Fibroblast of skin of left quadriceps (primary cell): ENCODE results near the gene LRP2.
"Not testable (repeated sequence)": the region's sequence is repeated elsewhere in the genome, so short reads cannot be mapped to it uniquely, and the experiment has no call there.

Source experiments
- DNase-seq, 2 experiments: peaks; one replicate each; pipeline ENCODE4 v3.0.0-alpha.2; 2013; ENCODE audit warnings: low read depth in 2 of 2

Gene LRP2

GRCh38 chr2:169301596-169302335 is 60.6 kb downstream of the LRP2 start:
- DNase-seq = no peak

DNA sequence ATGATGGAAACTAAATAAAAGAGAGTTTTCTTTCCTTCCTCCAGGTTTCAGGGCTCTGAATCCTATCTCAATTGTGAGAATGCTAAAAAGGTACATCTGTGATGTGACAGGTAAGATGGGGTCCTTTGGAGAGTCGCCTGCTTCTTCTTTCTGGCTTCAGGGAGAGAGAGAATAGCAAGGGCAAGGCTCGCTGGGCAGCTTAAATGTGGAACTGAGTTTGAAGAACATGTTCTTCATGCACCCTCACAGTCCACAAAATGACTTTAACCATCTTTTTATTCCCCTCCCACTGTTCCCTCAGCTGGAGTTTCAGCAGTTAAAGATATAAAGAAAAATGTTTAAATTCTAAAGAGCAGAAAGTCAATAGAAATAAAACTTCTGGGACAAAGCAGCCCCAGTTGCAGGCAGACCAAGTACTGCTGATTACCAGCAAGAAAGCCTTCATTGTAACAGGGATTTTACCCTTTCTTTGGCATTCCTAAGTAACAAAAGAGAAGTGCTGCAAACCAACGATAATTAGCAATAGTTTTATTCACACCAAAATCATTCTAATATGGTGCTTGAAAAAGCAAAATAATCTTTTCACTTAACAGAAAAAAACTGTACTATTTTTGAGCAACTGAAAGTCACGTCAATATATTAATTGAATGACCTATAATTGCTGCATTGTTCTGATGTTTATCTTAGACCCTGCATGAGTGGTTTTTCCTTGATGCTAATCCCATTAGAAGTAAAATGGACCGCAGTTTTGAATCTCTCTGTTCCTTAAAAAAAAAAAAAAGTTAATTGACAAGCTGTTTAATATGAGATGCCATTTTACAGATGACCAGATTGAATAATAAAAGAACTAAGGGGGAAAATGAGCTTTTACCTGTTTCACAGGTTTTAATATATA is 61.5 kb downstream of the LRP2 start:
- DNase-seq = no peak

- no peak for DNase-seq
These were observed 64.3 kb downstream of the LRP2 start for GRCh38 chr2:169298007-169298406.

DNA sequence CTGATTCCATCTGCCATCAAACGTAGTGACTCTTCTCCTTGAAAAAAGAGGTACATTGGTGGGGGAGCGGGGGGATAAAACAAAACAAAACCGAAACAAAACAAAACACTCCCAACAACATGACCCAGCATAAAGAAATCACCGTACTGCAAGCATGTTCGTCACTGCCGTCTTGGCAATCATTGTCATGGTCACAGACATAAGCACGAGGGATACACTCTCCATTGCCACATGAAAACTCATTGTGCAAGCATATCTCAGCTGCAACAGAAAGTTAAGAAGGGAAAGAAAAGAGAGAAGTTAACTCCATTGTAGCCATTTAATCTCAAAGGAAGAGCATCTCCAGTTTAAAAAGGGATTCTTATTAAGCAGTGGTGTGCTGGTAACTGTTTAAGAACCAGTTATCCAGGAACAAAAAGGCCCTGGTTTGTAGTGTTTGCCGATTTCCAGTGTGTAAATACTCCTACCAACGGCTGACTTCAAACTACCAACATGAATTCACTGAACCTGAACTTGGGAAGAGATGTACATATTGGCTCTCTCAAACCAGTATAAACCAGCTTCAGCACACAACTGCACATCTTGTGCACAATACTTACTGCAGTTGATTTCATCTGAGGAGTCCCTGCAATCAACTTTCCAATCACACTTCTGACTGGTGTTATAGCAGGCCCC is 68.2 kb downstream of the LRP2 start:
- no peak for DNase-seq

DNA sequence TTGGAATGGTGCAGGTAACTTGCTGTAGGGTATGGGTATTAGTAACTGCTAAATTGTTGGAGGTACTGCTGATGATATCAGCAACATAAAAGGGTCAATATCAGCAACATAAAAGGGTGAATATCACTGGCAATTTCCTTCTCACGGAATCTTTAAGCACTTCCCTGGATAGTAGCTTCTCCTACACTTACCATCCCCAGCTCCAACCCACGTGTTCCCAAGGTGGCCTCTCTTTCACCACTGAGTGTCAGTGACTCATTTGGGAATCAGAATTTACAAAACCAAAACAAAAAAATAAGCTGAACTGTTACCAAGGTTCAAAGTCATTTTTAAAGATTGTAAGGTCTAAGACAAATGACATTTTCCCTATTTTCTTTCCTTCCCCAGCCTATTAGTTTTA is 70.8 kb downstream of the LRP2 start:
- DNase-seq = no peak

GRCh38 chr2:169290433-169290832 is 71.9 kb downstream of the LRP2 start:
- DNase-seq = no peak

DNA sequence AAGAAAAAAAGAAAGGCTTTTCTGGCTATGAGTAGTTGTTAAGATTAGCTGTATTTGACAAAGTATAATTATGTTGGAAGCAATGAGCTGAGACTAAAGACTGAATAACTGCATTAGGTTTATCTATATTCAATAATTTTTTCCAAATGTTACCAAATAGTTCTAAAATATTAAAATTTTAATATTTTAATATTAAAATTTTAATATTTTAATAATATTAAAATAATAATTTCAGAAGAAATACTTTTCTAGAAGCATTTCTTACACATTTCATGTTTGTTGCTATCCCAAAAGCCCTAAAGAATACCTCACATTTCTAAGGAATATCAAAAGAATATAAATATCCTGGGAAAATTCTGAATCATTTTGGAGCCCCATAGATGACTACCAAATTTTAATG is 74.7 kb downstream of the LRP2 start:
- no peak for DNase-seq

GRCh38 chr2:169286624-169287231 is 75.6 kb downstream of the LRP2 start:
- DNase-seq = no peak

DNA sequence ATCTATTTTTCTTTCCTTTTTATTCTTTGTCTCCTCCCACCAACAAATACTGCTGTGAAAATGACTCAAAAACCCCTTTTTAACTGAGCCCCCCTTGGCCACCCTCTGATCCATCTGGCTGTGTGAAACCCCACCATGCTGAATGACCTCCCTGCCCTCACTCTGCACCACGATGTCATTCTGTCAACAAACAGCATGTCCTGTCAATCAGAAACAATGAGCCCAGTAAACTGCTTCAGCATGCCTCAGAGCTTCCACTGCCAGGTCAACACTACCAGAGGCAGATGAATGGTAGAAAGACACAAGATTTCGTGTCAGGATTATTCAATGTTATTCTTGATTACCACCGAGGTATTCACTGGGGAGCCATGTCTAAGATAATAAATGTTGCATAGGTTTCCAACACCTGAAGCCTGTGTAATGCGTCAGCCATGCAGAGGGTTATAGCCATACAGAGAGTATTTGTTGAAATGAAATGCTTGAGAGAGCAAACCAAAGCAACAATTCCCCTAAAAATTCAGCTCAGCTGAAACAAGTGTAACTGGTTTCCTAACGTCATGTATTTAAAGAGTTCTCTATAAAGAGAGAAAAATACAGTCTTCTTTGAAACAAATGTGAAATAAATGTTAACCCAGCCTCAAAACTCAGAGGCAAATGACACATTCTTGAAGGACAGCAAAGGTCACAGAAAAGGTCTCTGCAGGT is 76.7 kb downstream of the LRP2 start:
- no peak for DNase-seq

DNA sequence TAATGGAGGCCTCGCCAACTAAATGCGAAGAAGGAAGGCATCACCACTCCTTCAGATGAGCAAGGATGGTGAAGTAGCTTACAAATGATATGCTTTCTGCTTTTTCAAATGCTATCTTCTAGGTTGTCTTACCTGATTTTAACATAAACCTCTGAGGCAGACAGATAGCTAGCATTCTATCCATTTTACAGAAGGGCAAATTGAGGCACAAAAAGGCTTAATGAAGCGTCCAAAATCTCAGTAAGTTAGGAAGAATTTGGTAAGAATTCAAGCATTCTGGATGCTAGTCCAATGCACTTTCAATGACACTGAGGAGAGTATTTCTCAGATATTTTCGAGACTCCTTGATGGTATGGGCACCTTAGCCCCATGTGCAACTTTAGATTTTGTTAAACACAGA is 81.8 kb downstream of the LRP2 start:
- no peak for DNase-seq

DNA sequence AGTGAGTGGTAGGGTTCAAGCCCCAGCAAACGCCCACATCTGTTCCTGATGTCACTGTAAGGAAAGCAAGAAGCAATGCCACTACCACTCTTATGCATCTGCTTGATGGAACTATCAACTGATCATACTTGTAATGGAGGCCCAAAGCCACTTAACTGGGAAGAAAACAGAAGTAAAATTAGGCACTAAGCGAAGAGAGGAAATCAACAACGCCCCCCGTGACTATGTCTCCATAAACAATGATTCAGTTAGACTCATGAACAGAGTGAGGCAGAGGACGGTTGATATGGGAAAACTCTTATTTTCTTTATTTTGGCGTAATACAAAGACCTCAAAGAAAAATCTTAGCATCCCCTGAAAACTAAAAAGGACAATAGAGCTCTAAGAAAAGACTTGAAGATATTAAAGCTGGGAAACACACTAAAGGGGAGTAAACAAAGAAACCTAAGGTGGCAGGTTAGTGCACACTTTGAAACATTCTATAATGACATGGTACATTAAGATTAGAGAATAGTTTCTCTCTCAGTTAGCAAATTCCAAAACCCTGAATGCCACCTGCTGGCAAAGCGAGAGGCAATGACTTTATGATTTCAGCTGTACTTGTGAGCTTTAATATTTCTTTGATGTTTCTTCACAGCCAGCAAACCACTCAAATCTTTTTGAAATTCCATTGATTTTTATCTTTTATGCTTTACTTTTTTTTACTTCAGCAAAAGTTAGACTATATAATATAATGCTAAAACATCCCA is 86.5 kb downstream of the LRP2 start:
- no peak for DNase-seq

GRCh38 chr2:169272010-169272409 is 90.3 kb downstream of the LRP2 start:
- DNase-seq = no peak

DNA sequence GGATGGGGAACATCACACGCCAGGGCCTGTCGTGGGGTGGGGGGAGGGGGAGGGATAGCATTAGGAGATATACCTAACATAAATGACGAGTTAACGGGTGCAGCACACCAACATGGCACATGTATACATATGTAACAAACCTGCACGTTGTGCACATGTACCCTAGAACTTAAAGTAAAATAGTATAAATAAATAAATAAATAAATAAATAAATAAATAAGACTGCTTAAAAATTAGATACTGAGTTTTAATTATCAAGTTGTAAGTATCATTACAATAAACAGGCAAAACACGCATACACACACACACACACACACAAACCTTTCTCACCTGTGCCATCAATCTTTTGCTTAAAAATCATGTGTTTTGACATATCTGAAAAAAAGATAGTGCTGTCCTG is 91.8 kb downstream of the LRP2 start:
- DNase-seq = not testable (repeated sequence)

- DNase-seq = no peak
These were observed 96.7 kb downstream of the LRP2 start for GRCh38 chr2:169265591-169265990.

GRCh38 chr2:169260846-169261642 is 101.3 kb downstream of the LRP2 start:
- DNase-seq = no peak

GRCh38 chr2:169260246-169260645 is 102.1 kb downstream of the LRP2 start:
- no peak for DNase-seq

DNA sequence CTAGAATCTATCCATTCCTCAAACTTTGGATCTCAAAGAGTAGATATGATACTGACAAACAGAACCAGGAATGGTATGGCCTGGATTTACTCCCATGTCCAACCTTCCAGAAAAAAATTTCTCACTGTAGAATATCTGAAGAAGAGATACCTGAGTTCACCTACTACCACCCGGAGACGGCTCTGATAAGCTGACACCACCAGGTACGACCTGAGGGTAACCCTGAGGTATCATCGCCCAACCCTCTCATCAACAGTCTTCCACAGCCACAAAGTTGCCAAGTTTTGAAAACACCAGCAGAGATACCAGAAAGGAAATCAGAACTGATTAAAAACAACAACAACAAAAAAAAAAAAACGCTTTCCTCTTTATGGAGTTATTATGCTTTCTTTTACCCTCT is 102.9 kb downstream of the LRP2 start:
- DNase-seq = no peak

- DNase-seq = no peak
These were observed 104.2 kb downstream of the LRP2 start for GRCh38 chr2:169258045-169258601.

GRCh38 chr2:169254774-169255173 is 107.6 kb downstream of the LRP2 start:
- no peak for DNase-seq

DNA sequence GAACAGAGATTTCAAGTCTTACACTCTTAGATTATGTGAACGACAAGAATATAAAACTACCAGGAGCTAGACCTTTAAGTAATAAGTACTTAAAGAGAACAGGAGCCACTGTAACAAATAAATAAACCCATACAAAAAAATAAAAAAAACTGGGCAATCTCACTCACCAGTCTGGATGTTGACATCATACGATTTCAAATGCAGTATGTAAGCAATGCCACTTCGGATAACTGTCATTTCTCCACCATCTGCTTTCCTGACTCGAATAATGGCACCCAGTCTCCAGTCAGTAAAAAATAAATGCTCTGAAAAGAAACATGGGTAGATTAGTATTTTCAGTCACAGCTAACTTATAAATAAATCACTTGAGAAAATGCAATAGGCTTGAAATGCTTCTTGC is 115.1 kb downstream of the LRP2 start:
- no peak for DNase-seq
